ENCODE data around the gene SBF2.

- TF ChIP-seq CTCF (conservative IDR thresholded peaks at IDR 0.05) (no peak), ZFX (IDR thresholded peaks at IDR 0.05) (no peak)
Observed at GRCh38 chr11:9783986-9784385, 510.0 kb downstream of the SBF2 start.

Measured in C4-2B (cell line).